Measurements from ENCODE around the gene FHOD1. TPM values are rescaled to one million over a fixed set of nuclear protein-coding genes. Genes with fewer than 3 reads are reported as not detected.

The FHOD1 gene
- total and polyA plus RNA-seq, 2 of the 13 experiments (the other 11 are each of a cell fraction or from before 2014, with no cell fraction given): 20.0 to 20.8 TPM

- WGBS (ENCODE audit: low lambda C conversion rate): 59% methylated on average over 18 of the region's 18 CpGs
- FAIRE-seq: no peak
- no peak overlapping the region for H3K4me3 ChIP-seq (replicated peaks in 1 of 3; ENCODE audit: insufficient read depth in 1 of 3, low read depth in 2 of 3, low read length in 3 of 3)
- ChIA-PET POLR2A (interaction anchor here (1.2 kb wide), 1 partner anchor 10 kb away, joined by 4 read pairs; the partner anchor contains the start of gene TMEM208), CTCF (ENCODE audit: low intra/inter-chr PET ratio, low total read pairs) (no interaction called here)
- intact Hi-C loops (cut with micrococcal nuclease; ENCODE audit: unreplicated experiment): no loop called here
- H3K4me1 ChIP-seq (ENCODE audit: insufficient read depth, low read length): peaks cover 19% of the 10 kb centered on the region
- no peak for ATAC-seq
- DNase-seq (ENCODE audit: low spot score): no peak
- H3K27ac ChIP-seq (ENCODE audit: extremely low read length, insufficient read depth, low read length): no peak overlapping the region
- no peak overlapping the region for H2AFZ ChIP-seq (ENCODE audit: low read length)
- H3K9ac ChIP-seq (ENCODE audit: insufficient read depth, low read depth, low read length): no peak overlapping the region
- no TSS peak for BruUV-seq (replicated peaks)
- no peaks in the 10 kb centered on the region for H3K79me2 ChIP-seq (ENCODE audit: insufficient read depth, low read length)
- no peaks in the 10 kb centered on the region for H3K36me3 ChIP-seq (replicated peaks in 1 of 2; ENCODE audit: control insufficient read depth in 1 of 2, insufficient read depth in 2 of 2, low read length in 2 of 2)
- in situ Hi-C loops (cut with HindIII; ENCODE audit: extremely low pct_ligation_motif_present, low pct_unique_long_range_greater_than_20kb): no loop called here
- peaks cover 0 to 2% of the 10 kb centered on the region in 2 experiments; a peak in 1 of 5 replicates for H3K27me3 ChIP-seq (ENCODE audit: control insufficient read depth in 1 of 2, insufficient read depth in 2 of 2, low read length in 2 of 2)
- no peaks in the 10 kb centered on the region for H4K20me1 ChIP-seq (ENCODE audit: insufficient read depth, low read length)
- TF ChIP-seq ZNF709 (CRISPR knock-in tag; IDR thresholded peaks at IDR 0.05): no peak
- TF ChIP-seq FOXP1 (IDR thresholded peaks at IDR 0.05): no peak
- TF ChIP-seq FOXP1 (CRISPR knock-in tag; IDR thresholded peaks at IDR 0.05): no peak
- no peak for TF ChIP-seq ZNF800 (CRISPR knock-in tag; IDR thresholded peaks at IDR 0.05)
- no peak for TF ChIP-seq ZFP36 (IDR thresholded peaks at IDR 0.05; ENCODE audit: borderline replicate concordance, low read depth, low read length, partially characterized antibody)
- TF ChIP-seq FOXK2 (IDR thresholded peaks at IDR 0.05): no peak
- H3K9me3 ChIP-seq (ENCODE audit: low read length): no peaks in the 10 kb centered on the region
- no peak overlapping the region for H3K4me2 ChIP-seq (ENCODE audit: low read depth, low read length)
These were observed 30.4 kb downstream of the FHOD1 start for GRCh38 chr16:67216612-67217490.
